ENCODE measurements around the gene CNTLN.
"Not testable (repeated sequence)": the region's sequence is repeated elsewhere in the genome, so short reads cannot be mapped to it uniquely, and the experiment has no call there.

Gene CNTLN

DNA sequence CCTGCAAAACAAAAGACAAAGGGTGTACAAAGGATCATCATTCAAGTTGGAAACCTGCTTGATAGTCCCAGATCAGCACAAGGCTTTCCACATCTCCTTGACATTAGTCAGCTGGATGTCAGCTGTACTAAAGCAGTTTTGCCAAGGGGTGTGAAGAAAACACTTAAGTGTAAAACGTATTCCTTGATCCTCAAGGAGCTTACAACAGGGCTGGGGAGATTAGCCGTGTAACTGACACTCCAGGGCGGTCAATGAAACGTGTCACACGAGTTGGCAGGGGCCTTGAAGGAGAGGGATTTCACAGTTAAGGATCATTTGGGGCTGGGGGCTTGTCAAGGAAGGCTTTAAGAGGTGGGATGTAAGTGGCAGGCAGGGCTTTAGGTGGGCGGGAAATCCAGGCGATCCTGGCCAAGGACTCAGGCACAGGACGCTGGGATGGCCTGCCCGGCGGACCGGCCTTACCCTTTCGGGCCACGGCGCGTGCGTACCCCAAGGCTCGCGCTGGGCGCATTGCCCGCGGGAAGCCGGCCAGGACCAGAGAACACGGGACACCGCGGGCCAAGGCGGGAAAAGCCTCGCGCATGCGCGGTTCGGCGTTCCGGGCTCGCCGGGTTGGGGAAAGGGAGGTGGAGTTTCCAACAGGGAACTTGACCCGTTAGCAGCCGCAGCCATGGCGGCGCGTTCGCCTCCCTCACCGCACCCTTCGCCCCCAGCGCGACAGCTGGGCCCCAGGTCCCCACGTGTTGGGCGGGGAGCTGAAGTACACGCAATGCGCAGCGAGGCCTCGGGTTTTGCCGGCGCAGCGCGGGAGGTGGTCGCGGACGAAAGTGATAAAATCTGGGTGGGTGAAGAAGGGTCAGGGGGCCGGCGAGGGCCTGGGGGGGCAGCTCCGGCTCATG is at the start of gene CNTLN:
Gene CNTLN (plus strand): TSS at position 645 of the 899 bp plus-strand sequence. CDS start 26 bp downstream, at position 671.
- peak; percentile 67 for DNase-seq

- no peak for DNase-seq
Observed at GRCh38 chr9:17088566-17088965, 46.3 kb upstream of the CNTLN start.

GRCh38 chr9:17090041-17090440 is 44.8 kb upstream of the CNTLN start:
- DNase-seq: no peak

DNA sequence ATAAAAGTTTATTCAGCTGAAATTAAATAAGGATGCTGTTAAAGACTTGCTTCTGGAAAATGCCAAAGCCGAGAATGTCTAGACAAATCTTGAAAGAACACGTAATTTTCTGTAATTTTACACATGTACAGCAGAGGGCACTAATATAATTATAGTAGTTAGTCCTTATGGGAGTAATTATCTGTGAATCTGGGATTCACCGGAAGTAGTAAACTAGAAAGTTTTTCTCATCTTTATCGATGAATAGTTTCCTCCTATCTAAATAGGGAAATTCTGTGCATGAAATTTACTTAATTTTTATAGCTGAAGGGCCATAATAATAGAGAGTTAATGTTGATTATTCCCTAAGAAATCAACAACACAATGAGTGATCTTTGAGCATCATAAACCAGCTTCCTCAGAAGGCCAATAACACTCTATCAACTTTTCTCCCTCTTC is 18.4 kb upstream of the CNTLN start:
- DNase-seq: peak; percentile 8

DNA sequence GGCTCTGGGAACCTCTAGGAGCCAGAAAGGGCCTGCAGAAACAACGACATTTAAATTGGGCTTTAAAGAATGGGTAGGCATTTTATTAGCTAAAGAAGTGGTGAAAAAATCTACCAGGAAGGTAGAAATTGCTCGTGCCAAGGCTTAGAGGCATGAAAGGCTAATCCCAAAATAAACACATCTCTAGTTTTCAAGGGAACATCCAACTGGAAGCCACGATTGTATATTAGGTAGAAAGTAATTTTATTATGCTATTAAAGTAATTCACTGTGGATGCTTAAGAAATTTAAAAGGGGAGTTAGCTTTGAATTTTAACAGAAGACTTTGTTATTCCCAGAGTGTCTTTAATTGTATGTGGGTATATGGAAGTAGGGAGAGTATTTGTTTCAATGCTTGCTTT is 17.5 kb upstream of the CNTLN start:
- no peak for DNase-seq

- no peak for DNase-seq
Observed at GRCh38 chr9:17120203-17120602, 14.6 kb upstream of the CNTLN start.

- DNase-seq: no peak
Observed at GRCh38 chr9:17121264-17121663, 13.6 kb upstream of the CNTLN start.

GRCh38 chr9:17130291-17130690 is 4.5 kb upstream of the CNTLN start:
- DNase-seq: no peak

DNA sequence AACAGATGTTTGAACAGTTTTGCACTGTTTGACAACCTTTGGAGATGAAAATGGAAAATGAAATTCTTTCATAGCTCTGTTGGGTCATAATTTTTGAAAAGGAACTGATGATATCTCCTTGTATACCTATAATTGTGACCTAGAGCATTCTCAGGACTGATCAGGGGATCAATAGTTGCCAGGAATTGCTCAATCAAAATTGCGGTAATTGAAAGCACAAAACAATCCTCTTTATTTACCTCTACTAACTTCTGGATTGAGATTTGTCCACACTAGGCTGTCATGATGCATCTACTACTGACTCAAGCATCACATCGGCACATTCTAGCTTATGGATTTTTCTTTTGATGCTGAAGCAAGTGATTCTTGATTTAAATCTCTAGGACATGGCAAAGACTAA is 4.1 kb upstream of the CNTLN start:
- no peak for DNase-seq

DNA sequence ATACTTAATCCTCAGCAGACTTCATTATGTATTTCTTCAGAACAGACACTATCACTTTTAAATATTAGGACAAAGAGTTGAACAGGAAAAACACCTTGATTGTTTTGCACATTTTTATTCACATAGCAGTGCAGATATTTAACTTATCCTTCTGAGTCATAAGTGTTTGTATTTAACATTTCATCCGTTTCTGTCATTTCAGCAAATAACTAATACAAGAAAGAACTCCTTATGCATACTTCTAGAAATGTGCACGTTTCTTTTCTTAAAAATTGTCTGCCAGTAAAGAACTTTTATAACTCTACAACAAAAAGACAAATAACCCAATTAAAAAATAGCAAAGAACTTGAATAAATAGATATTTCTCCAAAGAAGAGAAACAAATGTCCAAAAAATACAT is 3.3 kb upstream of the CNTLN start:
- DNase-seq: no peak

DNA sequence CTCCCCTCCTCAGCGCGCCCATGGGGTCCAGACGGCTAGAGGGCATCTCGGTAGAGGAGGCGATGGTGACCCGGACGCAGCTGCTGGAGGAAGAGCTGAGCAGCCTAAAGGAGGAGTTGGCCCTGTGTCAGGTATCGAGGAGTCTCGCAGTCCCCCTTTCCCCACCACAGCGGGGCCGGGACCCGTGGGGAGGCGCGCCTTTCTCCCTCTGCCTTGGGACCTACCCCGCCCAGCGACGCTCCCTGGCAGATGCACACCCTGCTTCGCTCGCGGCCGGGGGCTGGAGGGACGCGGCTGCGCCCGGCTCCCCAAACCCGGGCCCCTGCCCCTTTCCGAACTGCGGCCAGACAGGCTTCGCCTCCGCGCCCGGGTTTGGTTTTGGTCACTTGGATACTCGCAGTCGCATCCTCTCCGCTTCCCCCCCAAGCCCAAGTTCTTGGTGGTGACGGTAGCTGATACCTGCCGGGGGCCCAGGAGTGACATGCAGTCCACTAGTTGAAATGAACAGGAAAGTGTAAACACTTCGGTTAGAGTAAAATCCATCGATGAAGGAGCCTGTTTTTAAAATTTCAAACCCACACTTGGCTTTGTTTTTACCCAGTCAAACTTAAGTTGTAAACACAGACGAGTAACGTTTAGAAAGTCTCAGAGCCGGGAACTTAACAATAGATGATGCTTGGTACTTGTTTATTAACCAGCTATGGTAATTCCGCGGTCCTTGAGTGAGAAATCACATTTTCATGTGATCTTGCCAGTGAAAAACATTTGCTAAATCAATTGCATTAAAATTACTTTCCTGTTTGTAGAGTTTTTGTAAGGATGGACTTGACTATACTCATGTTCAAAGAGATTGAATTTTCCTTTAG is 688 bp downstream of the CNTLN start:
- DNase-seq: peak; percentile 2

GRCh38 chr9:17137566-17137965 is 2.7 kb downstream of the CNTLN start:
- DNase-seq: no peak

DNA sequence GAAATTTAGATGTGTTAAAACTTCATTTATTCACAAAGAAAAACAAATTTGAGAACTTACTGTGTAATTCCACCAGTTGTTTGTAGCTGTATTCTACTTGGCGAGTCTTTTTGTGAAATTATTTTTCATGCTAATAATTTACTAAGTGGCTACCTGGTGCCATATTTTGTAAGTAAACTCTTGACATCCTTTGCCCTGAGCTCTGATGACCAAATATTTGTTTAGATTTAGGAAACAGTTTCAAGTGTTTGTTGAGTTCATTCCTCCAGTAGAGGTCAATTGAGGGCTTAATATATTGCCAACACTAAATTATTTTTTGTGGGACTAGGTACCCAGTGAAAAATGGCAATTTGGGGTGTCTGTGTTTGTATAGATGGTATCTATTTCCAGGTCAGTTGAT is 3.7 kb downstream of the CNTLN start:
- no peak for DNase-seq

- no peak for DNase-seq
Observed at GRCh38 chr9:17140418-17140817, 5.6 kb downstream of the CNTLN start.

GRCh38 chr9:17148324-17148723 is 13.5 kb downstream of the CNTLN start:
- no peak for DNase-seq

DNA sequence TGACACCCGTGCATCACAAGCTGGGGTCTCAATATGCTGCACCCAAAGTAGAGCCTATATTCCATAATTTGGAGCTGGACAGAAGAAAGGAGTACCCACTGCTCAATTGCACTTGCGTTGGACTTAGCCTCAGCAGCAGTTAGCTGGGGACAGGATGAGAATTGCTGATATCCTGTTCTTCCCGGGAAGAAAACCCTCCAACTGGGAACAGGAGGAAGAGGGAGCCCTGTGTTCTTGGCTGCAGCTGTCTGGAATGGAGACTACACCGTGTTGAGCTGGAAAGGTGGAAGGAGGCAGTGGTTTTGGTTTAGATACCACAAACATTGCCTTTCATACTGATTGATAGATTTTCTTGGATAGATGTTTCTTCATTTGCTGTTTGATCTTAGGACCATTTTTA is 24.6 kb downstream of the CNTLN start:
- DNase-seq: no peak

DNA sequence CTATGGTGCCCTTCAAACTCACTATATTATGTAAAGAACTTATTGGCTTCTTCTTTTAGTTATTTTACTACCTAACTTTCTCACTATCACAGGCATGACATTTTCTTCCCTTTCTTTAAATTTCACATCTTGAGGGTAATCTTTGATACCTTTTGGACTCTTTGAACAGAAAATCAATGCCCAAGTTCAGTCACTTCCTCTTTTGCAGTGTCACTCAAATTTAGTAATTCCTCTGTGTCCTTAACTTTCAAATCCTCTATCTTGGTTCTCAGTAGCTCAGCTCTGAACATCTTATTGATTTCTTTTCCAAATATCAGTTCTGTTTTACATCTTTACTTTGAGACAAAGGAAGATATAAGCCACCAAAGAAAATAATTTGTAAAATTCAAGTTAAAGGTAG is 25.5 kb downstream of the CNTLN start:
- no peak for DNase-seq

- no peak for DNase-seq
Observed at GRCh38 chr9:17165764-17166163, 30.9 kb downstream of the CNTLN start.

DNA sequence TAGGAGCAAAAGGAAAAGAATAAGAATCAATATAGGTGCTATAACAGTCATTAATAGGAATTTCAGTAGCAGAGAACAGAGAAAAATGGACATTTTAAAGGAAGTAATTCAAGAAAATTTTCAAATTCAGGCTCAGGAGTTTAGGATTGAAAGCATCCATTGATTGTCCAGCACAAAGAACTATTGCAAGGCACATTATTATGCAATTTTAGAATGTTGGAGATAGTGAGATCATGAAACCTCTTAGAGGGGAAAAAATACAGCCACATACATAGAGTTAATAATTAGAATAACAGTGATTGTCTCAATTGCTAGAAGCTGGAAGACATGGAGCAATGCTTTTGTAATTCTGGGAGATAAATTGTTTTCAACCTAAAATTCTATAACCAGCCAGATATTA is 31.5 kb downstream of the CNTLN start:
- no peak for DNase-seq

DNA sequence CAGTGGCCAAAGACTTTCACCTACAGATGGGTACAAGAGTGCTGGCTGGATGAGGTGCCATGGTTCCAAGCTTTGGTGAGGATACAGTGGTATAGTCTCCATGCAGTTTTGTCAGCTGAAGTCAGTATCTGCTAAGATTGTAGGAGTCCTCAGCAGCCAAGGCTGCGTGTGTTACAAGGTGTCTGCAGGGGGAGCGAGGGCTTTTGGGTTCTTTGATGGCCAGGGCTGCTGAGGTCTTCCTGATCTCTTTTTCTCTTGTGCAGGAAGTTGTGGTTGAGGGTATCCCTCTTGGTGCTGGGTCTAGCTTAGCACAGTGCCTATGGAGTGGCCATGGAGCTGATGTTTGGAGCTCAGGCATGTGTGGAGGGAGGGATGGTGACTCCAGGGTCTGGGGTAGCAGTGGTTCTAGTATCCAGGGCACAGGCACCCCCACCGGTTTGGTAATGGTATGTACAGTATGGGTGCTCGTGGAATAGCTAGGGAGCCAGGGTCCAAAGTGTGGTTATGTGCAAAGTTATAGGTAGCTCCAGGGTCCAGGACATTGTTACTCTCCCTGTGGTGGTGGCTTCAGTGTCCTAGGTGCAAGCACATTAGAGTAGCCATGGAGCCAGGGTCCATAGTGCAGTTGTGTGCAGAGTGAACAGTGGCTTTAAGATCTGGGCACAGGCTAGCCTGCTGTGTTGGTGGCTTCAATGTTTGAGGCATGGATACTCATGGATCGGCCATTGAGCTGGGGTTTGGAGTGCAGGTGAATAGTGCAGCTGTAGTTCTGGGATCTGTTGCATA is 36.7 kb downstream of the CNTLN start:
- DNase-seq: no peak

- not testable (repeated sequence) for DNase-seq
Observed at GRCh38 chr9:17177496-17177895, 42.7 kb downstream of the CNTLN start.

DNA sequence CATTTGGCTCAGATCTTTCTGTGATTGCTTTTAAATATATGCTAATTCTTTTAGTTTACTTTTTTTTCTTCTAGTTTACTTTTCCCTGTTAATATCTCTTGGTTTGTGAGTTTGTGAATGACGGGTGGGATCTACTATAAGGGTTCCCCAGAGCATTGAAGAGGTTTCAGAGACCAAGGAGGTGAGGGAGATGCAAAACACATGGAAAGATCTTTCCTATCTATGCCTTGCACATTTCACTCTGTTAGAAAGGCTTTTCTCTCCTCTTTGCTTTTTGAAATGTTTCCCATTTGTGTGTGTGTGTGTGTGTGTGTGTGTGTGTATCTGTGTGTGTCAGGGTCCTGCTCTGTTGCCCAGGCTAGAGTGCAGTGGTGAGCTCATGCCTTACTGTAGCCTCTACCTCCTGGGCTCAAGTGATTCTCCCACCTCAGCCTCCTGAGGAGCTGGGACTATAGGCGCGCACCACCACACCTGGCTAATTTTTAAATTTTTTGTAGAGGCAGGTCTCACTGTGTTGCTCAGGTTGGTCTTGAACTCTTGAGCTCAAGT is 50.7 kb downstream of the CNTLN start:
- DNase-seq: no peak

GRCh38 chr9:17191082-17191481 is 56.2 kb downstream of the CNTLN start:
- DNase-seq: no peak

Measured in activated CD4-positive, alpha-beta T cell treated with anti-CD3 and anti-CD28 coated beads, Interleukin-10, Interleukin-2, amounts not matched to agents 100 ng/mL and 50 ng/mL, durations not matched to agents 16 hours and 8 hours (primary cell).